ENCODE data around the gene SVOP. TPM values are rescaled to one million over a fixed set of nuclear protein-coding genes. Genes with fewer than 3 reads are reported as not detected.
A peak's percentile ranks its signal among the peaks of the same experiment; 100 is the strongest.

The SVOP gene
- total and polyA plus RNA-seq, 9 donors: 0.02 to 0.65 (median 0.19) TPM

DNA sequence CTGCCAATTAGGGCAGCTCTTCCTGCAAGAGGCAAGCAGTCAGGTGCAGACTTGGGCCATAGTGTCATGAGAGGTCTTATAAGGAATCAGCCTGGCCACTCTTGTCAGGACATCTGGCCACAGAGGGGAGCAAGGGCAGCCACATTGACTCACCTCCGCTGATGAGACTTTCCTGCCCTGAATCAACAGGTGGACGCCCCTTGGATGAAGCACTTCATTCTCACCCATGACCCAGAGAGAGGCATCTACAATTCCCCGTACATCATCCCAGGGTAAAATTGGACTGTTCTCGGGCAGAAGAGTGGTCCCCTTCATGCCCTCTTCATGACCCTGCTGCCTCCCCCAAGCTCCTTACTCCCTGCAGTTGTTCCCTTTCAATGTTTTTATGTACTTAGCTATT lies 124.1 kb downstream of the SVOP start:
- H3K9me3 ChIP-seq (replicated peaks; ENCODE audit: control insufficient read depth, low read depth, low read length): no peaks in the 10 kb centered on the region
- no peak for DNase-seq
- H3K27ac ChIP-seq (ENCODE audit: low read length): no peak overlapping the region
- no peaks in the 10 kb centered on the region for H3K27me3 ChIP-seq (ENCODE audit: control insufficient read depth, insufficient read depth, low read length)
- 86% methylated on average over 2 of the region's 4 CpGs for WGBS (ENCODE audit: insufficient coverage)
- H3K4me3 ChIP-seq (ENCODE audit: low read length): no peak overlapping the region
- no peaks in the 10 kb centered on the region for H3K4me1 ChIP-seq (ENCODE audit: control insufficient read depth, insufficient read depth, low read length)
- H3K36me3 ChIP-seq (ENCODE audit: control insufficient read depth, insufficient read depth, low read length): no peaks in the 10 kb centered on the region

DNA sequence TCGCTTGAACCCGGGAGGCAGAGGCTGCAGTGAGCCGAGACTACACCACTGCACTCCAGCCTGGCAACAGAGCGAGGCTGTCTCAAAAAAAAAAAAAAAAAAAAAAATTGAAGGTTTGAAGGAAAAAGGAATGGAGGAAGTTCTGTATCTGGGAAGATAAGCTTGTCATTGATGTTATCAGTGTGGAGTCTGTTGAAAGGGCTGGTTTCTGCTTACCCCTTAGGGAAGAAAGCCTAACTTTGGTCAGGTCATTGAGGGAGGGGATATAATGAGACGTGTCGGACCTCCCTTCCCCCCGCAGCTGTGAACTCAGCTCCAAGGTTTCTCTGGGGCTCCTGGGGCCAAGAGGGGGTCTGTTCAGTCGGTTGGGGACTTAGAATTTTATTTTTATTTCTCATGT lies 124.5 kb downstream of the SVOP start:
- H3K27me3 ChIP-seq (ENCODE audit: control insufficient read depth, insufficient read depth, low read length): no peaks in the 10 kb centered on the region
- no peaks in the 10 kb centered on the region for H3K36me3 ChIP-seq (ENCODE audit: control insufficient read depth, insufficient read depth, low read length)
- no peak overlapping the region for H3K4me3 ChIP-seq (ENCODE audit: low read length)
- WGBS (ENCODE audit: insufficient coverage): 88% methylated on average over 4 of the region's 8 CpGs
- no peaks in the 10 kb centered on the region for H3K4me1 ChIP-seq (ENCODE audit: control insufficient read depth, insufficient read depth, low read length)
- no peak for DNase-seq
- H3K9me3 ChIP-seq (replicated peaks; ENCODE audit: control insufficient read depth, low read depth, low read length): no peaks in the 10 kb centered on the region
- no peak overlapping the region for H3K27ac ChIP-seq (ENCODE audit: low read length)

DNA sequence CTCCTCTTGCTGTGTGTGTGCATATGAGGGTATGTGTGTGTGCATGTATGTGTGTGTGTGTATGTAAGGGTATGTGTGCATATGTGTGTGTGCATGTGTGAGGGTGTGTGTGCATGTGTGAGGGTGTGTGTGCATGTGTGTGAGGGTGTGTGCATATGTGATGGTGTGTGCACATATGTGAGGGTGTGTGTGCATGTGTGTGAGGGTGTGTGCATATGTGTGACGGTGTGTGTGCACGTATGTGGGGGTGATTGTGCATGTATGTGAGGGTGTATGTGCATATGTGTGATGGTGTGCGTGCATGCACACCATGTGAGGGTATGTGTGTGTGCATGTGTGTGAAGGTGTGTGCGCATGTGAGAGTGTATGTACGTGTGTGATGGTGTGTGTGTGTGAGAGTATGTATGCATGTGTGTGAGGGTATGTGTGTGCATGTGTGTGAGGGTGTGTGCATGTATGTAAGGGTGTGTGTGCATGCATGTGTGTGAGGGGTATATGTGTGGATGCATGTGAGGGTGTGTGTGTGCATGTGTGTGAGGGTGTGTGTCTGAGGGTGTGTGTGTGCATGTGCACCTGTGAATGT lies 125.6 kb downstream of the SVOP start:
- no peaks in the 10 kb centered on the region for H3K27me3 ChIP-seq (ENCODE audit: control insufficient read depth, insufficient read depth, low read length)
- no peaks in the 10 kb centered on the region for H3K36me3 ChIP-seq (ENCODE audit: control insufficient read depth, insufficient read depth, low read length)
- H3K27ac ChIP-seq (ENCODE audit: low read length): no peak overlapping the region
- no peak overlapping the region for H3K4me3 ChIP-seq (ENCODE audit: low read length)
- H3K9me3 ChIP-seq (replicated peaks; ENCODE audit: control insufficient read depth, low read depth, low read length): no peaks in the 10 kb centered on the region
- no peaks in the 10 kb centered on the region for H3K4me1 ChIP-seq (ENCODE audit: control insufficient read depth, insufficient read depth, low read length)
- 92% methylated on average over 5 of the region's 5 CpGs for WGBS (ENCODE audit: insufficient coverage)
- no peak for DNase-seq

DNA sequence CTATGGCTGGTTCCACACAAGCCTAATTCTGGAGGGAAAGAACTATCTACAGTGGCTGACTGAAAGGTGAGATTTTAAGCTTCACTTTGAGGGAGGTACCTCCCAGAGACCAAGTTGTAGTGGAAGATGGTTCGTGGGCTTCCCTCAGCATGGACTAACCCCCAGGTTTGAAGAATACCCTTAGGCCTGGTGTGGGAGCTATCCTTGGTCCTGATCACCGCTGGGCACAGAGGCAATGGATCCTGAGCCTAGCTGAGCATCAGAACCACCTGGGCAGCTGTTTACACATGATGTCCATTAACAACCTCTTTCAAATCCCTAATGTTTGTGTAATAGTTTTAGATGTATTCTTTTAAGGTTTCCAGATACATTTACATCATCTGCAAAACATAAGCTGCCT lies 130.7 kb downstream of the SVOP start:
- Histone ChIP-seq H3K4me3 (ENCODE audit: low read length) (no peak overlapping the region), H3K9me3 (replicated peaks; ENCODE audit: control insufficient read depth, low read depth, low read length) (peaks cover 2% of the 10 kb centered on the region), H3K27ac (ENCODE audit: low read length) (no peak overlapping the region), H3K4me1 (ENCODE audit: control insufficient read depth, insufficient read depth, low read length) (no peaks in the 10 kb centered on the region), H3K36me3 (ENCODE audit: control insufficient read depth, insufficient read depth, low read length) (no peaks in the 10 kb centered on the region), H3K27me3 (ENCODE audit: control insufficient read depth, insufficient read depth, low read length) (no peaks in the 10 kb centered on the region)
- 49% methylated on average over 2 of the region's 2 CpGs for WGBS (ENCODE audit: insufficient coverage)
- DNase-seq: peak; percentile 11

DNA sequence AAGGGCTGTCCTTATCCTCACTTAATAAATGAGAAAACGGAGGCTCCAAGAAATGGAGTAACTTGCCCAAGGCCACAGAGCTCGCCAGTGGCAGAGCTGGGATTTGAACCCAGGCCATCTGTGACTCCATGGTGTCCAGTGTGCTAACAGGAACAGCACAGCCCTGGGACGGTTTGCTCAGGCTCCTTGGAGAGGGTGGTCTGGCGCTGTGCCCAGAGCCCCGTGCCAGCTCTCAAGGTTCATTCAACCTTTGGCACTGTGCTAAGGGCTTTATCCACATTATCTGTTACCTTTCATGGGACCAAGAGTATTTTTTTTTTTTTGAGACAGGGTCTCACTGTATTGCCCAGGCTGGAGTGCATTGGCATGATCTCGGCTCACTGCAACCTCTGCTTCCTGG lies 132.8 kb downstream of the SVOP start:
- DNase-seq: no peak
- no peaks in the 10 kb centered on the region for H3K36me3 ChIP-seq (ENCODE audit: control insufficient read depth, insufficient read depth, low read length)
- H3K27ac ChIP-seq (ENCODE audit: low read length): no peak overlapping the region
- no peaks in the 10 kb centered on the region for H3K4me1 ChIP-seq (ENCODE audit: control insufficient read depth, insufficient read depth, low read length)
- 55% methylated on average over 5 of the region's 6 CpGs for WGBS (ENCODE audit: insufficient coverage)
- H3K4me3 ChIP-seq (ENCODE audit: low read length): no peak overlapping the region
- peaks cover 2% of the 10 kb centered on the region for H3K9me3 ChIP-seq (replicated peaks; ENCODE audit: control insufficient read depth, low read depth, low read length)
- no peaks in the 10 kb centered on the region for H3K27me3 ChIP-seq (ENCODE audit: control insufficient read depth, insufficient read depth, low read length)

DNA sequence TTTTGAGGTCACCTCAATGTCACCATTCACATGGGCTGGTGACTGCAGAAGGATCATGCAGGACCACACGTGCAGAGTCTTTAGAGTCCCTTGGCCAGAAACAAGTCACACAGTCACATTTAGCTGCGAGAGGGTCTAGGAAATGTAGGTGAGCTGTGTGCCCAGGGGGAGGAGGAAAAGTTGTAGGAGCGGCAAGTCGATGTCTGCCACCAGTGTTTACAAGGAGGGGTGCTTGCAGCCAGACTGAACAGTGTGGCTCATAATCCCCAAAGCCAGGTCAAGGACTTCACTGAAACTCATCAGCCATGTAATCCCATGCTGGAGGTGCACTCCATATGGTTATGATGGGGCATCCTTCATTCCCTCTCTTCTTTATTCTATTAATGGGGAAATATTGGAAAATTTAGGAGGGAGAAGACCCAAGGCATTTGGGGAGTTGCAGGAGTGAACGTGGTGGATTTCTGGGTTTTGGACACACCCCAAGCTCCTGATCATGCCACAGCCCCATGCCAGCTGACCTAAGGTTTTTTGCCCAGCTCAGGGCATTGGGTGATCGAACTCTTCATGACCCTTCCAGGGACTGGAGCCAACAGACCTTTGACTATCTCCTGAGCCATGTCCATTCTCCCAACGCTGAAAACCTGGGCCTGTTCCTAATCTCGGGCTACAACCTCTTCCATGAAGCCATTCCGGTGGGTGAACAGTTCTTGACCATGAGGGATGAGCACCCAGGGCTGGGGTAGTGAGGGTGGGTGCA lies 133.8 kb downstream of the SVOP start:
- Histone ChIP-seq H3K9me3 (replicated peaks; ENCODE audit: control insufficient read depth, low read depth, low read length) (peaks cover 2% of the 10 kb centered on the region), H3K27me3 (ENCODE audit: control insufficient read depth, insufficient read depth, low read length) (peaks cover 3% of the 10 kb centered on the region), H3K4me1 (ENCODE audit: control insufficient read depth, insufficient read depth, low read length) (no peaks in the 10 kb centered on the region), H3K4me3 (ENCODE audit: low read length) (no peak overlapping the region), H3K36me3 (ENCODE audit: control insufficient read depth, insufficient read depth, low read length) (no peaks in the 10 kb centered on the region), H3K27ac (ENCODE audit: low read length) (no peak overlapping the region)
- no peak for DNase-seq
- 66% methylated on average over 4 of the region's 9 CpGs for WGBS (ENCODE audit: insufficient coverage)

DNA sequence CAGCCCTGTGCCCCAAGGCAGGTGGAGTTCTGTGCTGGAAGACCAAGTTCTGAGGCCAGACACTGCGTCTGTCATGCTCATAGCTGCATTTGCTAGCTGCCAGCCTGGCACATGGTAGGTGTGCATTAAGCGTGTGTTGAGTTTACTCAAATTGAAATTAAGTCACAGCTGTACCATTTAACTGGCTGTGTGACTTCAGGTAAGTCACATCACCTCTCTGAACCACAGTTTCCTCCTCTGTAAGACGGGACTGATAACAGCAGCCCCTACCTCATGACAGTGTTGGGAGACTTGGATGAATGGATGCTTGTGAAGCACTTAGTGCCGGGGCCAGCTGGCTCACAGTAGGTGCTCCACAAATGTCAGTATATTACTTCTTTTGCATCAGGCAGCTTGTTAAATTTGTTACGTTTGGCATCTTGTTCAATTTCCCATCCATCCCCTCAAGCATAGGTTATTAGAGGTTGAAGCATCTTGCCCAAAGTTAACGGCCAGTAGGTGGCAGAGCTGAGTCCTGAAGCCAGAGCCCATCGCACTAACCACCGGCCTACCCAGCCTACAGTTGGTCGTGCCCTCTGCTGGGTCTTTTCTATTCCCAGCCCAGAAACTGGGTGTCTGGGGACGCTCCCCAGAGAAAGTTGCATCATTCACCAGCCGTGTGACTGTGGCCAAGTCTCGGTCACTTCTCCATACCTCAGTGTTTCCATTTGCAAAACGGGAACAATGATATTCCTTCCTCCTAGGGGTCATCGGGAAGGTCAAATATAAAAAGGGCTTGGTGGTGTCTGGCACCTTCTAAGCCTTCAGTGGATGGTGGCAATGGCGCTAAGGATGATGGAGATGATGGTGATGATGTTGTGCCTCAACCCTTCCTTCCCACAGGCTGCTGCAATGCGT lies 136.5 kb downstream of the SVOP start:
- peak; percentile 27 for DNase-seq

DNA sequence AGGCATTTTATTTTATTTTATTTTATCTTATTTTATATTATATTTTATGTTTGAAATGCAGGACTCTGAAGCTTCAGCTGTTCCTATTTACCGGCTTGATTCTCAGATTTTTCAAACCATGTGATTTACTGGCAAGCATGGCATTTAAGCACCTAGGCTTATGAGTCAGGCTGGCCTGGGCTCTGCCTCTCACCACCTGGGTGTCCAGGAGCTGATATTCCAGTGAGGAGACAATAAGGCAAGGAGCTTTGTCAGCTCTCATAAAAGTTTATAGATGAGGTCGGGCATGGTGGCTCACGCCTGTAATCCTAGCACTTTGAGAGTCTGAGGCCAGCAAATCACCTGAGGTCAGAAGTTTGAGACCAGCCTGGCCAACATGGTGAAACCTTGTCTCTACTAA lies 138.9 kb downstream of the SVOP start:
- no peak for DNase-seq
- 62% methylated on average over 2 of the region's 3 CpGs for WGBS (ENCODE audit: insufficient coverage)
- peaks cover 3% of the 10 kb centered on the region for H3K27me3 ChIP-seq (ENCODE audit: control insufficient read depth, insufficient read depth, low read length)
- H3K4me1 ChIP-seq (ENCODE audit: control insufficient read depth, insufficient read depth, low read length): peaks cover 2% of the 10 kb centered on the region
- no peak overlapping the region for H3K27ac ChIP-seq (ENCODE audit: low read length)
- no peak overlapping the region for H3K4me3 ChIP-seq (ENCODE audit: low read length)
- H3K36me3 ChIP-seq (ENCODE audit: control insufficient read depth, insufficient read depth, low read length): no peaks in the 10 kb centered on the region
- no peaks in the 10 kb centered on the region for H3K9me3 ChIP-seq (replicated peaks; ENCODE audit: control insufficient read depth, low read depth, low read length)

More for the DNA sequence above, 136.5 kb downstream of the SVOP start:
- WGBS (ENCODE audit: insufficient coverage): 49% methylated on average over 5 of the region's 16 CpGs
- no peak overlapping the region for H3K4me3 ChIP-seq (ENCODE audit: low read length)
- H3K36me3 ChIP-seq (ENCODE audit: control insufficient read depth, insufficient read depth, low read length): no peaks in the 10 kb centered on the region
- no peak overlapping the region for H3K27ac ChIP-seq (ENCODE audit: low read length)
- H3K27me3 ChIP-seq (ENCODE audit: control insufficient read depth, insufficient read depth, low read length): peaks cover 3% of the 10 kb centered on the region
- H3K9me3 ChIP-seq (replicated peaks; ENCODE audit: control insufficient read depth, low read depth, low read length): no peaks in the 10 kb centered on the region
- peaks cover 2% of the 10 kb centered on the region for H3K4me1 ChIP-seq (ENCODE audit: control insufficient read depth, insufficient read depth, low read length)

DNA sequence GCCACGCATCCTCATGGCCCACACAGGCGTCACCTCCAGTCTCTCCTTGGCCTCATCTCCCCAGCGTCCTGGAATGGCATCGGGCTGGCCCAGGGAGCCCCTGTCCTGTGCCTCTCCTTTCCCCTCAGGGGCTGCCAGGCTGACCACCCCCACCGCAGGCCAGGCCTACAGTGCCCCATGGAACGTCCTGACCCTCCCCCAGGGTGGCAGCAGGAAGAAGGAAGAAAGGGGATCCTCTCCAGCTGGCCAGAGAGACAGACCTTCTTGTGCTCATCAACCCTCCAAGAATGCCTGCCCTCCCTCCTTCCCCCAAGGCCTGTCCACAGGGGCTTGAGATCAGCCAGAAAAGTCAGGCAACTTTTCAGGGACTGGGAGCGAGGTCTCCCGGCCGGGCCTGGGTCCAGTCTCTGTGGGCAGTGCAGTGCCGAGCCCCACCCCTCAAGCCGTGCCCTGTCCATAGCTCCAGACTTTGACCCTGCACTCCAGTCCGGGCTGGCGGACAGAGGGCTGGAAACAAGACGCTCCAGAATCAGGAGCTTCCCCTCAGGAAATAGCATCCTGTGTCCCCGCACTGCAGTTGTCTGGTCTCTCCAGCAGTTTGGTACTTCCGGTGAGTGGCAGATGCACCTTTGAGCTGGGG lies 141.1 kb downstream of the SVOP start, which contains the start of gene DAO:
DAO (plus strand) TSS at position 478 of the 640 bp plus-strand sequence. CDS start 4,915 bp downstream, outside the sequence.
- DNase-seq: no peak
- Histone ChIP-seq H3K36me3 (ENCODE audit: control insufficient read depth, insufficient read depth, low read length) (no peaks in the 10 kb centered on the region), H3K4me3 (ENCODE audit: low read length) (no peak within 1 kb of the TSS), H3K27me3 (ENCODE audit: control insufficient read depth, insufficient read depth, low read length) (peaks cover 3% of the 10 kb centered on the region), H3K9me3 (replicated peaks; ENCODE audit: control insufficient read depth, low read depth, low read length) (no peaks in the 10 kb centered on the region), H3K4me1 (ENCODE audit: control insufficient read depth, insufficient read depth, low read length) (peaks cover 2% of the 10 kb centered on the region), H3K27ac (ENCODE audit: low read length) (no peak within 1 kb of the TSS)
- 59% methylated on average over 11 of the region's 16 CpGs for WGBS (ENCODE audit: insufficient coverage)
